Measurements from ENCODE around the gene EIF2B2. TPM values are rescaled to one million over a fixed set of nuclear protein-coding genes. Genes with fewer than 3 reads are reported as not detected.

EIF2B2 gene
- total RNA-seq, 6 donors from 2014 or later = 22.2 to 40.7 (median 32.5) TPM

DNA sequence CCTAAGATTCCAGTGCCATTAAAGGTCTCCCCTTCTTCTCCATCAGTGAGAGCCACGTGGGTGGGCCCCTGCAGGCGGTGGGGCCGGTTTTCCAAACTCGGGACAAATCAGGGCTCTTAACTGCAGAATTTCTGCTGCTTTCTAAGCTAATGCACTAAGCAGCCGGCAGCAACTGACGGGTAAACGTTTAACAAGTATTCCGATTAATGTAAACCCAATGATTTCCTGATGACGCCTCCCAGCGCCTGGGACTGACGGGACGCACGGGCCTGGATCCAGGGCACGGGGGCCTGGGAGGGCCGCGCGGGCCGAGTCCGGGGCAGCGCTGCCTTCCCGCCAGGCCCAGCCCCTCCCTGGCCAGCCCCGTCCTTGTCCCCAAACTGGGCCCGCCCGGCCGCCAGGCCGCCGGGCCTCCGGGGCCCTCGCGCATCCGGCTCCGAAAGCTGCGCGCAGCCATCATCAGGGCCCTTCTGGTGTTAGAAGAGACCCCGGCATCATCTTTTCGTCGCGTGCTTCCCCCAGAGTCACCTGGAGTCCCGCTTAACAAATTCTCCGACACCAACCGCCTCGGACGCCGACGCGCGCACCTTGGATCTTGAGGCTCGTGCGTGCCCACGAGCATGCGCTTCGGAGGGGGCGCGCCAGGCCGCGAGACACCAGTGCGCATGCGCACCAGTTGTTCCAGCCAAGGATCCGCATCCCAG, 48.3 kb downstream of the EIF2B2 start, which contains the start of gene MLH3:
Gene MLH3 (minus strand): TSS at position 616 of the 704 bp plus-strand sequence. CDS start 1,812 bp downstream, outside the sequence.
- H3K9me3 ChIP-seq = no peaks in the 10 kb centered on the region
- DNase-seq (peak; percentile 81 to 96), ATAC-seq (ENCODE audit: low FRiP score in 2 of 2) (peak; percentile 83 to 89)
- TF ChIP-seq POLR2AphosphoS5 (IDR thresholded peaks at IDR 0.05) = peak; percentile 61 to 78
- peak in 2 of 4 donors; percentile 24 to 50 for TF ChIP-seq EP300 (IDR thresholded peaks at IDR 0.05)
- peak in 3 of 4 donors; percentile 63 to 86 (median 77) for TF ChIP-seq POLR2A (IDR thresholded peaks at IDR 0.05)
- peak in 1 of 6 experiments; percentile 11 for TF ChIP-seq CTCF (IDR thresholded peaks at IDR 0.05)
- 0 to 1% methylated on average over 26 to 55 of the region's 59 CpGs for WGBS, 2 donors
- H3K27me3 ChIP-seq = no peaks in the 10 kb centered on the region
- peak within 1 kb of the TSS; percentile 41 to 64 (median 56) for H3K4me3 ChIP-seq
- peak within 1 kb of the TSS; percentile 87 to 93 (median 90) for H3K27ac ChIP-seq
- peaks cover 0 to 6% (median 0%) of the 10 kb centered on the region in 4 donors for H3K36me3 ChIP-seq
- peaks cover 19 to 37% (median 26%) of the 10 kb centered on the region in 4 donors for H3K4me1 ChIP-seq

DNA sequence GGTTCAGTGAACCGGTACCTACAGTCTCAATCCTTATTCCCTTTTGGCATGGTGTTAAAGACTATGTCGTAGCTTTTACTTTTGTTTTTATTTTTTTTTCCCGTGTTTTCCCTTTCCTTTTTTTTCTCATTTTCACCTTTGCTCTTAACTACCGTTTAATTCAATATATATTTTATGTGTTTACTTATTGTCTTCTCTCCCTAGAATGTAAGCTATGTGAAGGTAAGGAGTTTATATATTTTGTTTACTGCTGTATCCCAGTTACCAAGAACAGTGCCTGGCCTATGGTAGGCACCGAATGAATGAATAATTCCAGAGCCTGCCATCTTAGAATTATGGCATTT, 48.8 kb downstream of the EIF2B2 start:
- Histone ChIP-seq H3K36me3 (peaks cover 0 to 6% (median 0%) of the 10 kb centered on the region in 4 donors), H3K4me1 (peaks cover 19 to 35% (median 26%) of the 10 kb centered on the region in 4 donors), H3K9me3 (no peaks in the 10 kb centered on the region), H3K27me3 (no peaks in the 10 kb centered on the region), H3K27ac (peak overlapping the region; percentile 87 to 93 (median 90)), H3K4me3 (peak overlapping the region in 3 of 4 donors; percentile 52 to 64 (median 61))
- TF ChIP-seq POLR2A (IDR thresholded peaks at IDR 0.05) = no peak
- TF ChIP-seq EP300 (IDR thresholded peaks at IDR 0.05) = no peak
- TF ChIP-seq CTCF (IDR thresholded peaks at IDR 0.05) = no peak
- no peak for TF ChIP-seq POLR2AphosphoS5 (IDR thresholded peaks at IDR 0.05)
- no peak for DNase-seq
- 24 to 31% methylated on average over 5 of the region's 5 CpGs for WGBS, 2 donors
- ATAC-seq (ENCODE audit: low FRiP score in 2 of 2) = no peak

- peak overlapping the region in 1 of 4 donors; percentile 1 for H3K27ac ChIP-seq
- WGBS, 2 donors = 62 to 64% methylated on average over 5 of the region's 5 CpGs
- no peak for TF ChIP-seq POLR2A (IDR thresholded peaks at IDR 0.05)
- TF ChIP-seq EP300 (IDR thresholded peaks at IDR 0.05) = no peak
- TF ChIP-seq POLR2AphosphoS5 (IDR thresholded peaks at IDR 0.05) = no peak
- no peak for TF ChIP-seq CTCF (IDR thresholded peaks at IDR 0.05)
Measured at GRCh38 chr14:75053396-75054291, 50.9 kb downstream of the EIF2B2 start.

DNA sequence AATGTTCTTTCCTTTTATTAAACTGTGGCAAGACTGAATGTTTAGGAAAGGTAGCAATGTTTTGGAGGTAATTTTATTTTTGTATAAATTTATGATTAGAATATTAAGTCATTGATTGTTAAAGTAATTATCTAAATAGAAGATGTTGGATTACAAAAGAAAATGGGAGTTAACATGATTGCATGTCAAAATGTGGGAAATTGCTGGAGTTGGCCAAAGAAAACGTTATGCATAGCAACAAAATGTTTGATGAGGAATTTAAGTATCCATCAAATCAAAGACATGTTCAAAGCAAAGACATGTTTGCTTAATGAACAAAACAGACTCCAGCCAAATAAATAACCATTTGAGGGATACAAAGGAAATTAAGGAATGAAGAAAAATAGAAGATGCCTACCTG, 51.7 kb downstream of the EIF2B2 start:
- DNase-seq = no peak

More at GRCh38 chr14:75053396-75054291, 50.9 kb downstream of the EIF2B2 start:
- peak in 1 of 2 donors; percentile 10 for ATAC-seq (ENCODE audit: low FRiP score in 2 of 2)
- Histone ChIP-seq H3K27me3 (no peaks in the 10 kb centered on the region), H3K4me3 (no peak overlapping the region), H3K4me1 (peaks cover 19 to 33% (median 24%) of the 10 kb centered on the region in 4 donors), H3K36me3 (peaks cover 0 to 3% (median 0%) of the 10 kb centered on the region in 4 donors), H3K9me3 (no peaks in the 10 kb centered on the region)
- no peak for DNase-seq

More for the DNA sequence above, 51.7 kb downstream of the EIF2B2 start:
- TF ChIP-seq POLR2A (IDR thresholded peaks at IDR 0.05) (no peak), POLR2AphosphoS5 (IDR thresholded peaks at IDR 0.05) (no peak), CTCF (IDR thresholded peaks at IDR 0.05) (no peak), EP300 (IDR thresholded peaks at IDR 0.05) (no peak)
- WGBS, 2 donors = 44 to 52% methylated on average over 1 of the region's 1 CpG
- no peaks in the 10 kb centered on the region for H3K36me3 ChIP-seq
- no peak for ATAC-seq (ENCODE audit: low FRiP score in 2 of 2)
- no peak overlapping the region for H3K27ac ChIP-seq
- no peaks in the 10 kb centered on the region for H3K27me3 ChIP-seq
- no peaks in the 10 kb centered on the region for H3K9me3 ChIP-seq
- peaks cover 11 to 27% (median 19%) of the 10 kb centered on the region in 4 donors for H3K4me1 ChIP-seq
- H3K4me3 ChIP-seq = no peak overlapping the region
